Esophagus (tissue), 2 donors: Measurements from ENCODE around the gene SEPTIN11. TPM values are rescaled to one million over a fixed set of nuclear protein-coding genes. Genes with fewer than 3 reads are reported as not detected.
A peak's percentile ranks its signal among the peaks of the same experiment; 100 is the strongest.

ENCODE experiments used
- H3K27ac ChIP-seq, 2 donors: one replicate each; pipeline ENCODE4 v1.5.1; 2013; ENCODE audit warnings: low read depth in 2 of 2, mild to moderate bottlenecking in 2 of 2, inconsistent platforms in 1 of 2, low read length in 1 of 2, moderate library complexity in 1 of 2
- H3K27me3 ChIP-seq, 2 donors: one replicate each; pipeline ENCODE4 v1.6.1; 2013; ENCODE audit warnings: low read length in 2 of 2, control low read depth in 1 of 2, mild to moderate bottlenecking in 1 of 2; ENCODE audit not compliant: insufficient read depth in 2 of 2, control insufficient read depth in 1 of 2
- H3K36me3 ChIP-seq, 2 donors: one replicate each; pipeline ENCODE4 v1.6.1; 2013; ENCODE audit warnings: low read length in 1 of 2; ENCODE audit not compliant: control insufficient read depth in 2 of 2, insufficient read depth in 2 of 2
- H3K4me1 ChIP-seq, 2 donors: one replicate each; pipeline ENCODE4 v1.6.1; 2013; ENCODE audit warnings: low read length in 1 of 2; ENCODE audit not compliant: control insufficient read depth in 2 of 2, insufficient read depth in 2 of 2
- H3K4me3 ChIP-seq, 2 donors: one replicate each; pipeline ENCODE4 v1.5.1; 2013; ENCODE audit warnings: low read length in 2 of 2, mild to moderate bottlenecking in 2 of 2, low read depth in 1 of 2, moderate library complexity in 1 of 2
- H3K9me3 ChIP-seq, 2 donors: one replicate each; pipeline ENCODE4 v1.6.1; 2013; ENCODE audit warnings: mild to moderate bottlenecking in 2 of 2, low read depth in 1 of 2, low read length in 1 of 2, moderate library complexity in 1 of 2; ENCODE audit not compliant: control insufficient read depth in 2 of 2, insufficient read depth in 1 of 2
- WGBS, 2 donors: extraction: QIAGEN DNeasy Blood & Tissue Kit; methylation state at CpG; one replicate each; pipeline ENCODE4 v1.1.7; 2013; 5-methylcytosine and 5-hydroxymethylcytosine counted together
- polyA plus RNA-seq, 2 donors: library from polyadenylated mRNA; stranded (reverse); fragments of 200-250 nt; gene quantifications; one replicate each; pipeline ENCODE4 v1.2.3, GENCODE V29; 2013
- donor health status: healthy with polysubstance abuse.
- donor health status: Bipolar disorder and iron deficiency.

The SEPTIN11 gene
- polyA plus RNA-seq, 2 donors = 7.4 to 9.5 TPM

DNA sequence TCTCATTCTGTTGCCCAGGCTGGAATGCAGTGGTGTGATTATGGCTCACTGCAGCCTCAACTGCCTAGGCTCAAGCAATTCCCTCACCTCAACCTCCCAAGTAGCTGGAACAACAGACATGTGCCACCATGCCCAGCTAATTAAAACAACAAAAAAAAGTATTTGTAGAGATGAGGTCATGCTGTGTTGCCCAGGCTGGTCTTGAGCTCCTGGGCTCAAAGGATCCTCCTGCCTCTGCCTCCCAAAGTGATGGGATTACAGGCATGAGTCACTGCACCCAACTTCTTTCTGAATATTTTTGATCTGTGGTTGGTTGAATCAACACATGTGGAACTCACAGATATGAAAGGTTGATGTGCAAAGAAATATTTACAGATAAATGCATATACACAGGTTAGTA lies 18.5 kb upstream of the SEPTIN11 start:
- no peaks in the 10 kb centered on the region for H3K36me3 ChIP-seq
- no peaks in the 10 kb centered on the region for H3K9me3 ChIP-seq
- no peak overlapping the region for H3K27ac ChIP-seq
- H3K27me3 ChIP-seq = no peaks in the 10 kb centered on the region
- no peak overlapping the region for H3K4me3 ChIP-seq
- H3K4me1 ChIP-seq = no peaks in the 10 kb centered on the region

DNA sequence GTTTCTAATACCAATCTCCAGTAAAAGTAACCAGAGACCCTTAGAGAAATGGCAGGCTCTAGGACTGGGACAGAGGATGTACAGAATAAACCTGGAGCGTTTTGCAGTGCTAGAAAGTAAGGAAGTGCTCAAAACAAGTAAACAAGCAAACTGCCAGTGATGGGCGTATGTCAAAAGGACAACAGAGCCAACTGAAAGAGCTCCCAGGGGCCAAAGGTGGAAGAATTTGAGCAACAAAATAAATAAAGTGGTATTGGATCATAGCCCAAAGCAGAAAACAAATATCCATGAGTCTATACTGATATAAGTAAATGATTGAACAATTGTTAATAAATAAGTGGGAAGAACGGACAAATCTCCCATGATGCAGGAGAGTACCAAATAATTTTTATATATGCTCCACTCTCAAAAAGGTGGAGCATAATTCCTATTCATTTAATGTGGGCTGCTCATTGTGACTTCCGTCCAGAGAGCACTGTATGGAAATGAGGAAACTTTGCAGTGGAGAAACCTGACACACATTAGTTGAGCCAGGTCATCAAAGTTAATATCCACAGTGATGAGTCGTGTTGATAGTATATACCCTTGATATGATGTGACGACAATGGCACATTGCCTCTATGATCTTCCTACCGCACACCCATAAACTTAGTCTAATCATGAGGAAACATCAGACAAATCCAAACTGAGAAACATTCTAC lies 17.8 kb upstream of the SEPTIN11 start:
- Histone ChIP-seq H3K27ac (no peak overlapping the region), H3K4me3 (no peak overlapping the region), H3K4me1 (no peaks in the 10 kb centered on the region), H3K9me3 (no peaks in the 10 kb centered on the region), H3K27me3 (no peaks in the 10 kb centered on the region), H3K36me3 (no peaks in the 10 kb centered on the region)
- 75 to 88% methylated on average over 7 of the region's 7 CpGs for WGBS, 2 donors

DNA sequence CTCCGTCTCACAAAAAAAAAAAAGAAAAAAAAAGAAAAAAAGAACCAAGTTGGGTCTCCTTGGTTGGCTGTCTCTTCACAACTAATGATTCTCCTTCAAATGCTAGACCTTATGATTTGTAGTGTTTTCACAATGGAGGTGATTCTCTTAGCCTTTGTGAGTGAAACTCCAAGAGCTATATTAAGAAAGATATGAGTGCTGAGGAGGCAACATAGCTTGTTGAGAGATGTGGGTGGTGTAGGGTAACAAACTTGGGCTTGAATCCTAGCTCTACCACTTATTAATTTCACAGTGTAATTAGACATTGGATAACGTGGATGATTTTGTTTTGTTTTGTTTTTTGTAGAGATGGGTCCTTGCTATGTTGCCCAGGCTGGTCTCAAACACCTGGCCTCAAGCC lies 10.4 kb upstream of the SEPTIN11 start:
- no peak overlapping the region for H3K27ac ChIP-seq
- no peaks in the 10 kb centered on the region for H3K4me1 ChIP-seq
- H3K36me3 ChIP-seq = no peaks in the 10 kb centered on the region
- H3K9me3 ChIP-seq = no peaks in the 10 kb centered on the region
- 71 to 77% methylated on average over 2 of the region's 2 CpGs for WGBS, 2 donors
- H3K4me3 ChIP-seq = no peak overlapping the region
- no peaks in the 10 kb centered on the region for H3K27me3 ChIP-seq

DNA sequence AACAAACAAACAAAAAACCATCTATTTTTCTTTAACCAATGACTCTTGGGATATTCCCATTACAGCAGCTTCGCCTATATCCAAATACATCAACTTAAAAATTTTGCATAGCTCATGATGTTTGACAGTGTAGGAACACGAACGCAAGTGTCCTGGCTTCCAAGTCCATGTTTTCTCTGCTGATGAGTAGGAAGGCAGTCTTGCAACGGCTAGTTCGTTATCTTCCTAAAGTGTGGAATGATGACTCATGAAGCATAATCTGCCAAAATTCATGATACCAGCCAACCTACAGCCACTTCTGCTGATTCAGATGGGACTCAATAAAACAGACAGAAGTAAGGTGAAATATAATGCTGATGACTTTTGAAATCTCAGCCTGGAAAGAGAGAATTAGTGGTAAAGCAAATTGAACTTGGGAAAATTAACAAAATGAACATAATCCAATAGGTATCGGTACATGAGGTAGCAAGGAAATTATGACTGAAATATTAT lies 6.4 kb upstream of the SEPTIN11 start:
- Histone ChIP-seq H3K27me3 (no peaks in the 10 kb centered on the region), H3K4me1 (peaks cover 0 to 6% of the 10 kb centered on the region in 2 donors), H3K27ac (no peak overlapping the region), H3K4me3 (no peak overlapping the region), H3K36me3 (no peaks in the 10 kb centered on the region), H3K9me3 (no peaks in the 10 kb centered on the region)
- 66 to 67% methylated on average over 6 of the region's 6 CpGs for WGBS, 2 donors

DNA sequence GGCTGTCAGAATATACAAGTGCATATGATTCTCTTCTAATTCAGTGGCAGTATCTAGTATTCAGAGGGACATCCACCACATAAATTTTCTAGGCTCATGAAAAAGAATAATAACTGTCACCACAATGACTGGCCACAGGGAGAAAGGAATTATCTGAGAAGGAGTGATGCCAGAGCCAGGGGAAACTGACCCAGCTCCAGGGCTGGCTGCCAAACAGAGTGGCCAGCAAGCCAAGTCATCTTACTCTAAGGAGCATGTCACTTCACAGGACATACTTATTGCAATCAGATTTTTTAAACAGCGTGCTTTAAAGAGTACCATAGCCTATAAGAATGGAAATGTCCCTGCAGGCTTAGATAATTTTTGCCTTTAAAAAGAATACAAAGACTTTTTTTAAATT lies 5.8 kb upstream of the SEPTIN11 start:
- H3K27ac ChIP-seq = no peak overlapping the region
- H3K4me1 ChIP-seq = peaks cover 0 to 10% of the 10 kb centered on the region in 2 donors
- no peak overlapping the region for H3K4me3 ChIP-seq
- H3K9me3 ChIP-seq = no peaks in the 10 kb centered on the region
- H3K36me3 ChIP-seq = no peaks in the 10 kb centered on the region
- H3K27me3 ChIP-seq = no peaks in the 10 kb centered on the region
- WGBS, 2 donors = 92 to 95% methylated on average over 1 of the region's 1 CpG

DNA sequence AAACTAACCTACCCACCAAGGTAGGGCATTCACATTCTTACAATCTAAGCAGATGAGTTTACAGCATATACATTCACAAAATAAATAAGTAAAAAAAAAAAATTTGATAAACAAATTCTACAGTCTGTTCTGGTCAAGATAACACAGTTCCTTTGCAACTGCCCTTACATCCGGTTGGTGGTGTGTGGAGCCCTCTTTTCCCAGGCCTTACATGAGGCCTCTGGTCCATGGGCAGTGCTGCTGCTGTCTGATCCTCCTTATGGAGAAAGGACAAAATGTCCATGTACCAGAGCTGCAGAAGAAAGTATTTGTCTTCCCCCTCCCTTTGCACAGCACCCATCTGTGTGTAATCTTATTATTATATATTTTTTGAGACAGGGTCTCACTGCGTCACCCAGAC lies 2.2 kb upstream of the SEPTIN11 start:
- 80% methylated on average over 2 of the region's 2 CpGs for WGBS, 2 donors
- no peak overlapping the region for H3K27ac ChIP-seq
- no peak overlapping the region for H3K4me3 ChIP-seq

DNA sequence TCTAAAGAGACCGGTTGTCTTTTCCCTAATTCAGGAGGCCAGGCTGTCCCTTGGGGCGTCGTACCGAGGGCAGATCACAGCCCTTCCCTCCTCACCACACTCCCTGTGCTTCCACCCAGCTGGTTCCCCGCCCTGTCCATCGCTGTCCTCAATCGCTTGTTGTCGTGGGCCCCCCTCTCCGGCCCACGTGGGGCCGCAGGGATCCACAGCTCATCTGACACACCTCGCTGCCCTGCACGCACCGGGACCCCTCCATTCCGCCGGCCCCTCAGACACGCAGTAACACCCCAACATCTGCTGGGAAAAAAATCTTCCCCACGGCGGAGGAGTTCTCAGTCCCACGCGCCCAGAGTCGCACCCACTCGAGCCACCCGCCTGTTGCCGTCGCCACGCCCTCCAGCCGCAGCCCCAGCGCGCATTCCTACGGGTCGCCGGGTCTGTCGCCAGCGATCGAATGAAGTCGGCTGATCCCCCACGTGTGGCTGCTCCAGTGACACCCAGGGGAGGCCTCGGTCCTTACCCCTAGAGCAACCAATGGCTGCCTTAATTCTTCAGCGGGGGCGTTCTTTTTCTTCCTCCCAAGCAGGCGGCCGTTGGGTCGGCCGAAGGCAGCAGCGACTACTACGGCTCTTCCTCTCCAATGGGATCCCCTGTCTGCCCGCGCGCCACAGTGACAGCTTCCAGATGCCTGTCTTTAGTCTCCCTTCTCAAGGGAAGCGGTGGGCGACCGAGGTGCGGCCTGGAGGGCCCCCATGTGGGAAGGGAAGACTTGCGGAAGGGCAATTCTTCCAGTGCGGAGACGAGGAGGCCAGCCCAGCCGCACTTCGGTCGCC lies 893 bp upstream of the SEPTIN11 start:
- H3K4me1 ChIP-seq = peaks cover 0 to 10% of the 10 kb centered on the region in 2 donors
- WGBS, 2 donors = 3 to 7% methylated on average over 58 to 60 of the region's 60 CpGs
- no peaks in the 10 kb centered on the region for H3K36me3 ChIP-seq
- H3K27me3 ChIP-seq = no peaks in the 10 kb centered on the region
- H3K27ac ChIP-seq = peak overlapping the region; percentile 83 to 87
- H3K9me3 ChIP-seq = no peaks in the 10 kb centered on the region
- peak overlapping the region; percentile 73 to 83 for H3K4me3 ChIP-seq

More for the DNA sequence above, 2.2 kb upstream of the SEPTIN11 start:
- Histone ChIP-seq H3K4me1 (peaks cover 0 to 10% of the 10 kb centered on the region in 2 donors), H3K9me3 (no peaks in the 10 kb centered on the region), H3K27me3 (no peaks in the 10 kb centered on the region), H3K36me3 (no peaks in the 10 kb centered on the region)

DNA sequence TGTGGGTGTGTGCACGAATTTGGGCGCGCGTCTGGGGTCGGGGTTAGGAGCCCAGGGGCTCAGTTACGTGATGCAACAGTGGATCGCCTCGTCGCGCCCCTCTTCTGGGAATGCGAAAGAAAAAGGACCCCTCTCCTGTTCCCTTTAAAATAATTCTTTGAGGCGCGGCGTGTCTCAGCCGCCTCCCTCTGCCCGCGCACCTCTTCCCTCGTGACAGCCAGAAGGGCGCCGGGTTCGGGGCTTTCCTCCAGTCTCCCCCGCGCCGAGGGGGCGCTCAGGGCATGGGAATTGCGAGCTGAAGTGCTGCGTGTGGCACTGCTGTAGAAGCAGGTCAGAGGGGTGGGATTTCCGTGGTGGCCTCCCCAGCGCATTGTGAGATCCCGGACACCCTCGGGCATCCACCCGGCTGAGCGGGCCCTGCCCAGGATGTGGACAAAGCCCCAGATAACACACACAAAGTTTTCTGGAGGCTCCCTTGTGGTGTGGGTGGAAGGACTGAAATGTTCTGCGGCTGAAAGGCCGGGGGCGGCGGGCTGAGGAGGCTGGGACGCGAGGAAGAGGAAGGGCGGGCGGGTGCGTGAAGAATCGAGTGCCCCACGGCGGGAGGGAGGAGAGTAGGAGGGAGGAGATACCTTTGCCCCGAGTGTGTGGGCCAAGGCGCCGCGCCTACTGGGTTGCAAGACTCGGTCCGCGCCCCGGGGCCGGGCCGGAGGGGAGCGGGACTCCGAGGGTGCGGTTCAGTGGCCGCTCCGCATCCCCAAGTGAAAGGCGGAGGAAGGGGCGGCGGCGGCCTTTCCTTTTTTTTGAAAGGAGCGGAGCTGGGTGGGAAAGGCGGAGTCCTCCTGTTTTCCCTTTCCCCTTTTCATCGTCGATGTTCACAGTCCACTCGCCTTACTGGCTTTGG lies 752 bp downstream of the SEPTIN11 start:
- Histone ChIP-seq H3K9me3 (no peaks in the 10 kb centered on the region), H3K36me3 (no peaks in the 10 kb centered on the region), H3K4me1 (peaks cover 0 to 13% of the 10 kb centered on the region in 2 donors), H3K4me3 (peak overlapping the region; percentile 73 to 83), H3K27ac (peak overlapping the region; percentile 82 to 83), H3K27me3 (no peaks in the 10 kb centered on the region)
- 0 to 1% methylated on average over 52 to 69 of the region's 69 CpGs for WGBS, 2 donors

DNA sequence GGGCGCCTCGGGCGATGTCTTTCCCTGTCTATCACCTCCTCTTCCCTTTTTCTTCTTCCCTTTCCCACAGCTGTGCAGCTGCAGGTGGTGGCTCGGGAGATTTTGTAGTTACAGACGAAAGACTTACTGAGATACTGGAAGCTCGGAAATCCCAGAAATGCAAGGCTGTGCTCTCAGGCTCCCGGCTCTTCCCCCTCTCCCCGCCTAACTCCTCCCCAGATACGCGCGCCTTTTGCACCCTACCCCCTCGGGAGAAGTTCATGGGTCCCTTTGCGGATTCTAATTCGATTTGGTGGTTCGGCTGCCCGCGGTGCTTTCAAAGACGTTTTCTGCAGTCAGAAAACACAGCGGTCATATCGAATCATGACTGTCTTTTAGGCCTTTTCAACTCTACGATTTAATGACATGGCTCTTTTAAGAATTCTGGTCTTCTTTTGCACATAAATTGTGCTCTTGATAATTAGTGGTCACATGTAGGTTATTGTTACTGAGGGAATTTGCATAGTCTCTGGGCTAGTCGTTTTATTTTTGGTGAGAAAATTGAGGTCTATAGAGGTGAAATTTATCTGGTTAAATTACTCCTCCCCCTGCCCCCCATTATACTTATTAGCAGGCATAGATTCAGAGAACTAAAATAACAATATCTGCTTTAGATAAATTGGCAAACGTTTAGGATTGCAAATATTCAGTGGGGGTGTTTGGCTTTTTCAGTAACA lies 1.6 kb downstream of the SEPTIN11 start:
- no peaks in the 10 kb centered on the region for H3K27me3 ChIP-seq
- H3K4me3 ChIP-seq = peak overlapping the region; percentile 73 to 83
- H3K27ac ChIP-seq = peak overlapping the region; percentile 82 to 83
- H3K4me1 ChIP-seq = peaks cover 0 to 13% of the 10 kb centered on the region in 2 donors
- H3K9me3 ChIP-seq = no peaks in the 10 kb centered on the region
- no peaks in the 10 kb centered on the region for H3K36me3 ChIP-seq
- whole genome bisulfite sequencing, 2 donors = 4% methylated on average over 23 of the region's 23 CpGs
